Measurements from ENCODE around the gene ANAPC2. TPM values are rescaled to one million over a fixed set of nuclear protein-coding genes. Genes with fewer than 3 reads are reported as not detected.

ANAPC2 gene
- total and polyA plus RNA-seq, 8 donors, result 22.2 to 122 (median 34.7) TPM

DNA sequence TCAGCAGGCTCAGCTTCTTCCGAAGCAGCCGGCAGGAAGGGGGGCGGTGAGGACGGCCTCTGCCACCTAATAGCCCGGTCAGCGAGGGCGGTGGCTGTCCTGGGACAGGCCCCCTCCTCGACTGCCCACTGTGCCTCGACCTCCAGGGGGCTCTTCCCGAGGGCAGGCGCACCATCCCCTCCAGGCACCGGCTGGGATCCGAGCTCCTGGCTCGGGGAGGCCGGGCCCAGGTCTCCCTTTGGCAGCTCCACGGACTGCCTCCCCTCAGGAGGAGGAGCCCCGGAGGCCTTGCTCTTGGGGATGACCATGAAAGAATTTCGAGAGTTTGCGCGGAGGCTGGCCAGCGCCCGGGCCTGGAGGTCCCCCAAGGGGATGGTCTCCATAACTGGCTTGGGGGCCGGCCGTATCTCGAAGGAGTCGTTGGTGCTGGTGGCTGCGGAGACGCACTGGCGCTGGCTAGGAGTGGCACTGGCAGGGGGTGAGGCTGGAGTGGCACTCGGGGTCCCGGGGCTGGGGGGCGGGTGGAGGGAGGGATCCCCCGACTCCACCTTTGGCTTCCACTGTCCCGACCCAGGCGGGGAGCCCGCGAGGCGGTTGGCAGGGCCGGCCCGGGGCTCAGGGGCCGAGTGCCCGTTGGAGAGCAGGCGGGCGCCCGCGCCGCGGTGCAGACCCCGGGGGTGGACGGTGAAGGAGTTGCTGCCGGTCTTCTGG, 11.2 kb upstream of the ANAPC2 start:
- no peak for ATAC-seq
- FAIRE-seq, result no peak
- peak overlapping the region; percentile 78 to 90 (median 83) for H3K27ac ChIP-seq
- H3K27me3 ChIP-seq, result no peaks in the 10 kb centered on the region
- TF ChIP-seq, protein P1, sequence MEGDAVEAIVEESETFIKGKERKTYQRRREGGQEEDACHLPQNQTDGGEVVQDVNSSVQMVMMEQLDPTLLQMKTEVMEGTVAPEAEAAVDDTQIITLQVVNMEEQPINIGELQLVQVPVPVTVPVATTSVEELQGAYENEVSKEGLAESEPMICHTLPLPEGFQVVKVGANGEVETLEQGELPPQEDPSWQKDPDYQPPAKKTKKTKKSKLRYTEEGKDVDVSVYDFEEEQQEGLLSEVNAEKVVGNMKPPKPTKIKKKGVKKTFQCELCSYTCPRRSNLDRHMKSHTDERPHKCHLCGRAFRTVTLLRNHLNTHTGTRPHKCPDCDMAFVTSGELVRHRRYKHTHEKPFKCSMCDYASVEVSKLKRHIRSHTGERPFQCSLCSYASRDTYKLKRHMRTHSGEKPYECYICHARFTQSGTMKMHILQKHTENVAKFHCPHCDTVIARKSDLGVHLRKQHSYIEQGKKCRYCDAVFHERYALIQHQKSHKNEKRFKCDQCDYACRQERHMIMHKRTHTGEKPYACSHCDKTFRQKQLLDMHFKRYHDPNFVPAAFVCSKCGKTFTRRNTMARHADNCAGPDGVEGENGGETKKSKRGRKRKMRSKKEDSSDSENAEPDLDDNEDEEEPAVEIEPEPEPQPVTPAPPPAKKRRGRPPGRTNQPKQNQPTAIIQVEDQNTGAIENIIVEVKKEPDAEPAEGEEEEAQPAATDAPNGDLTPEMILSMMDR (IDR thresholded peaks at IDR 0.05), result no peak
- no peaks in the 10 kb centered on the region for H3K9me3 ChIP-seq
- H3K36me3 ChIP-seq, result no peaks in the 10 kb centered on the region
- peak in 3 of 6 donors; percentile 45 to 89 (median 50) for DNase-seq
- WGBS, 2 donors, result 4 to 5% methylated on average over 29 to 51 of the region's 51 CpGs
- H3K4me3 ChIP-seq, result peak overlapping the region; percentile 48 to 80 (median 60)
- H3K4me1 ChIP-seq, result peaks cover 14 to 36% (median 21%) of the 10 kb centered on the region in 3 donors
- intact Hi-C loops (cut with DNase I), result no loop called here

DNA sequence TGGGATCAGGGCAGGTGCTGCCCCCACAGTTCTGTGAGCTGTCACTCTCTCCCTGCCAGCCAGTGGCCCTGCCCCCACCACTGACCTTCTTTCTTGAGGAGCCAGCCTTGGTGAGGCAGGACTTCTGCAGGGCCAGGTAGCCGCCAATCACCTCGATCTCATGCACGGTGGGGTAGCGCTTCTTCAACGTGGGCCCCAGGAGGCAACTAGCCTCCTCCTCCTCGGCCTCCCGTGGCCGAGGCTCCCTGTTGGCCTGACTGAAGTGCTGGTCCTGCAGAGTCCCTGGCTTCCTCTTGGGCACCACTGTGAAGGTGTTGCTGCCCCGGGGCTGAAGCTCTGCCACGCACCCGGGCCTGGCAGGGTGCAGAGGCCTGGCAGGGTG, 10.5 kb upstream of the ANAPC2 start:
- no peaks in the 10 kb centered on the region for H3K36me3 ChIP-seq
- ATAC-seq (peak; percentile 2 to 29 (median 11)), DNase-seq (peak in 4 of 6 donors; percentile 77 to 85 (median 81)), FAIRE-seq (no peak)
- peak overlapping the region; percentile 78 to 90 (median 83) for H3K27ac ChIP-seq
- H3K27me3 ChIP-seq, result no peaks in the 10 kb centered on the region
- H3K4me3 ChIP-seq, result peak overlapping the region; percentile 48 to 80 (median 60)
- intact Hi-C loops (cut with DNase I), result no loop called here
- H3K9me3 ChIP-seq, result no peaks in the 10 kb centered on the region
- peaks cover 14 to 36% (median 21%) of the 10 kb centered on the region in 3 donors for H3K4me1 ChIP-seq
- TF ChIP-seq, protein P1 (IDR thresholded peaks at IDR 0.05), result no peak
- 17 to 23% methylated on average over 11 of the region's 11 CpGs for WGBS, 2 donors

DNA sequence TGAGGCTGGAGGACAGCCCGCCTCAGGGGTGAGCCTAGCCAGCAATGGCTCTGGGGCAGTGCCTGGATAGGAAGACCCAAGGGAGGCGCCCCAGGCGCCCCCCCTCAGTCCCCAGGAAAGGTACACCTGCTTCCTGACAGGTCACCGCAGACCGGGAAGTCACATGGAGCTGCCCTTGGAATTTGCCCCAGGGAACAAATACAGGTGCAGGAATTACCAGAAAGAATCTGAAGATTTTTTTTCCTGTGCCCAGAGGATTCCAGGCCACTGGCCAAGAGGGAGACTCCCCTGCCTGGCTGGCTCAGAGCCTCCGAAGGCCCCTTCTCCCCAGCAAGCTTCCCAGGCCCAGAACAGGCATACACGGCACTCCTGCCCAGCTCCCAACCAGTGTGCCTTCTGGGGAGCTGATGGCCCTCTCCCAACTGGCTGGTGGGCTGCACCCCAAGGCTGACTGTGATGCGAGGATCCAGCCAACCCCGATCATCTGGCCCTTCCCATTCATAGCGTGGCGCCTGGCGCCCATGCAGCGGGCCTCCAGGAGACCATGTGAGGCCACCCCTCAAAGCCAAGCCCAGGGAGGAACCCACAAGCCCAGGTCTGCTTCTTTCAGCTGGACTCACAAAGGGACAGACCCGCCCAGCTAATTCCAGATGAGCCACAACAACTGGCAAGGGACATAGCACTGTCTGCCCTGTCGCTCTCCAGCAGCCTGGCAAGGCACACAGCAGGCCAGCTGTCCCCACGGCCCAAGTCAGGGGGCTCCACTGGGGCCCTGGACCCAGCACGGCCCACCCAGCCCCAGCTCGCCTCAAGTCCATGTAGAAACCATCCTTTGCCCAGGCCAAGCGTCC, 9.9 kb upstream of the ANAPC2 start:
- TF ChIP-seq, protein P1 (IDR thresholded peaks at IDR 0.05), result no peak
- no peaks in the 10 kb centered on the region for H3K27me3 ChIP-seq
- FAIRE-seq, result no peak
- DNase-seq, result peak in 5 of 6 donors; percentile 86 to 96 (median 91)
- H3K27ac ChIP-seq, result peak overlapping the region; percentile 78 to 90 (median 83)
- H3K9me3 ChIP-seq, result no peaks in the 10 kb centered on the region
- H3K4me3 ChIP-seq, result peak overlapping the region; percentile 48 to 80 (median 60)
- ATAC-seq, result peak; percentile 35 to 59 (median 51)
- H3K4me1 ChIP-seq, result peaks cover 13 to 35% (median 27%) of the 10 kb centered on the region in 3 donors
- intact Hi-C loops (cut with DNase I), result no loop called here
- 17 to 20% methylated on average over 19 of the region's 19 CpGs for WGBS, 2 donors
- no peaks in the 10 kb centered on the region for H3K36me3 ChIP-seq

DNA sequence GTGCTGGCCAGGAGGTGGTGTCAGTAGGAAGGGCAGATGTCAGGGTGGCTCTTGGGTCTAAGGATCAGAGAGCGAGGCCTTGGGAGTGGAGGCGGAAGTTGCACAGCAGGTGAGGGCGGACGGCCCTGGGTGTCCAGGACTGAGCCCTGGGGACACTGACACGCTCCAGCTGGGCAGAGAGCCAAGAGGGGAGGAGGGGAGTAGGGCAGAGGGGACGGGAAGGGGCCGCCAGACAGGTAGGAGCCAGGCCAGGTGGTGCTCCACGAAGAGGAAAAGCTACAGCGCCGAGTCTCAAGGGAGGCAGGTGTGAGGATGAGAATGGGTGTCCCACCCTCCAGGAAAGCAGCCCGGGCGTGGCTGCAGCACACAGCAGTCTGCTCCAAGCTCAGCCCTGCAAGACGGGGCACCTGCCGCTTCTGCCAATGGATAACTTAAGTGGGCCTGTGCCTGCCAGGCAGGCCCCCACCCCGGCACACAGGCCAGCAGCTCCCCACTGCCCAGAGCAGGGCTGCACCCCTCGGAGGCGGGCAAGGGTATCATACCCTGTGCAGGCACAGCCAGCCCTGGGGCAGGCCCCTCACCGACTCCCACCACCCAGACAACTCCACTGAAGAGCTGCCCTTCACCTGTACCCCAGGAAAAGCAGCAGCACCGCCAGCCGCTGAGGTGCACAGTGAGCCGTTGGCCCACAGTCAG, 7.3 kb upstream of the ANAPC2 start:
- H3K4me3 ChIP-seq, result peak overlapping the region; percentile 10 to 80 (median 42)
- TF ChIP-seq, protein P1 (IDR thresholded peaks at IDR 0.05), result no peak
- no peaks in the 10 kb centered on the region for H3K9me3 ChIP-seq
- FAIRE-seq, result no peak
- H3K4me1 ChIP-seq, result peaks cover 15 to 40% (median 22%) of the 10 kb centered on the region in 3 donors
- H3K27ac ChIP-seq, result peak overlapping the region; percentile 60 to 90 (median 74)
- ATAC-seq, result peak; percentile 9 to 31 (median 18)
- H3K36me3 ChIP-seq, result peaks cover 0 to 7% (median 0%) of the 10 kb centered on the region in 3 donors
- intact Hi-C loops (cut with DNase I), result no loop called here
- no peaks in the 10 kb centered on the region for H3K27me3 ChIP-seq
- DNase-seq, result peak in 5 of 6 donors; percentile 81 to 91 (median 90)
- 11 to 24% methylated on average over 19 to 21 of the region's 21 CpGs for whole genome bisulfite sequencing, 2 donors

Measured in pancreas (tissue), 10 donors.